Daoy (cell line): ENCODE results near the gene PSMB2. TPM values are rescaled to one million over a fixed set of nuclear protein-coding genes. Genes with fewer than 3 reads are reported as not detected.
"Not testable (repeated sequence)": the region's sequence is repeated elsewhere in the genome, so short reads cannot be mapped to it uniquely, and the experiment has no call there.

Experiments used
- DNase-seq: peaks from one replicate; pipeline ENCODE4 v3.0.0-alpha.2; 2015; ENCODE audit warnings: low read depth
- total RNA-seq: library from RNA; depleted of rRNA; stranded (reverse); fragments of >200 nt; shearing (Covaris generic); gene quantifications from 2 replicates; pipeline ENCODE4 v1.2.3, GENCODE V29; 2014; rRNA removed

The PSMB2 gene
- 58.4 and 59.7 TPM in 2 replicates for total RNA-seq

- DNase-seq, result peak; percentile 98
These were observed at the start of gene PSMB2 for GRCh38 chr1:35641233-35641866. PSMB2 (minus strand) TSS chr1:35641526; CDS start chr1:35641432, 94 bp downstream.

- DNase-seq, result no peak
These were observed 49.8 kb upstream of the PSMB2 start for GRCh38 chr1:35691080-35691479.

- DNase-seq, result not testable (repeated sequence)
These were observed 48.8 kb upstream of the PSMB2 start for GRCh38 chr1:35690103-35690502.

- DNase-seq, result no peak
These were observed 46.8 kb upstream of the PSMB2 start for GRCh38 chr1:35688161-35688560.

GRCh38 chr1:35683012-35683411 lies 41.7 kb upstream of the PSMB2 start:
- DNase-seq, result no peak

- DNase-seq, result no peak
These were observed 38.9 kb upstream of the PSMB2 start for GRCh38 chr1:35680271-35680670.

GRCh38 chr1:35675773-35676172 lies 34.4 kb upstream of the PSMB2 start:
- peak; percentile 73 for DNase-seq

GRCh38 chr1:35674111-35674510 lies 32.8 kb upstream of the PSMB2 start:
- DNase-seq, result no peak

- no peak for DNase-seq
These were observed 30.8 kb upstream of the PSMB2 start for GRCh38 chr1:35672116-35672515.

GRCh38 chr1:35668506-35668905 lies 27.2 kb upstream of the PSMB2 start:
- DNase-seq, result no peak

- DNase-seq, result no peak
These were observed 25.6 kb upstream of the PSMB2 start for GRCh38 chr1:35666916-35667315.

- no peak for DNase-seq
These were observed 24.9 kb upstream of the PSMB2 start for GRCh38 chr1:35666216-35666615.

GRCh38 chr1:35663434-35663833 lies 22.1 kb upstream of the PSMB2 start:
- no peak for DNase-seq

- no peak for DNase-seq
These were observed 20.1 kb upstream of the PSMB2 start for GRCh38 chr1:35661474-35661795.

- DNase-seq, result peak; percentile 30
These were observed 19.5 kb upstream of the PSMB2 start for GRCh38 chr1:35660581-35661473.

GRCh38 chr1:35659589-35659988 lies 18.3 kb upstream of the PSMB2 start:
- no peak for DNase-seq

GRCh38 chr1:35657851-35658250 lies 16.5 kb upstream of the PSMB2 start:
- DNase-seq, result no peak

- DNase-seq, result no peak
These were observed 15.5 kb upstream of the PSMB2 start for GRCh38 chr1:35656863-35657232.

- peak; percentile 74 for DNase-seq
These were observed 15.0 kb upstream of the PSMB2 start for GRCh38 chr1:35656148-35656862.

- no peak for DNase-seq
These were observed 13.9 kb upstream of the PSMB2 start for GRCh38 chr1:35655196-35655595.

- no peak for DNase-seq
These were observed 9.1 kb upstream of the PSMB2 start for GRCh38 chr1:35650416-35650815.

- DNase-seq, result no peak
These were observed 4.7 kb upstream of the PSMB2 start for GRCh38 chr1:35646043-35646442.

- peak; percentile 9 for DNase-seq
These were observed 2.9 kb upstream of the PSMB2 start for GRCh38 chr1:35644204-35644603.
